GM19328 (cell line): ENCODE measurements around the gene ABLIM1.

Experiments used
- ATAC-seq: cut with Tn5 transposase; IDR thresholded peaks from one replicate; pipeline ENCODE4 v1.9.1; 2021; ENCODE audit warnings: mild to moderate bottlenecking, moderate library complexity; ENCODE audit not compliant: unreplicated experiment

The ABLIM1 gene

DNA sequence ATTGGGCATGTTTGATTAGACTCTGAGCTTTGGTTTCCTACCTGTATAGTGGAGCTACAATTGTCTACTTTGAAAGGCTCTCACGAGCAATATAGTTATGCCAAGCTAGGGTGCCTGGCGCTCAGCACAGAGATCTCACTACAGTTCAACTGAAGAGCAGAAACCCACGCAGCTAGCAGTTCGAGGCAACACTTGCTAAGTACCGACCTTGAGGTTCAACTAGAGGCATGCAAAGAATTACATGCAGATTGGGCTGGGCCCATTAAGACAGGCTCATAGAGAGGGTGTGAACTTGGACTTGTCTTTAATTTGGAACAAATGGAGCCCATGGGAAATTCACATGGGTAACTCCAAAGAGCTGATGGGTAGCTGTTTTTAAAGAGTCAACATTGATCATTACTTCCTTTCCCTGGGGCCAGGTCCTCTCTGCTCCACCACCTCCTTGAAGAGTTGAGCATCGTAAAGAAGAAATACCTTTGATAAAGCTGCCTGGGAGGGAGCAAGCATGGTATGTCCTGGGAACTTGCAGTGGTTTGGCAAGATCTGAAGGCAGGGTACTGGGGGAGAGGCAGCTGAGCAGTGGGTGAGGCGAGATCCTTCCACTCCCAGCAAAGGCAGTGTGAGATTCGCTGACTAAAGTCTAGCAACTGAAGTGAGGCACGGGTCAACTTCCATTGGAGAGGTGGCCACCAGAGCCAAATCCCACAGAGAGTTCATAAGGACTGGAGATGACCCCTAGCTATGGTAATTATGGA lies 228.3 kb downstream of the ABLIM1 start:
- no peak for ATAC-seq

DNA sequence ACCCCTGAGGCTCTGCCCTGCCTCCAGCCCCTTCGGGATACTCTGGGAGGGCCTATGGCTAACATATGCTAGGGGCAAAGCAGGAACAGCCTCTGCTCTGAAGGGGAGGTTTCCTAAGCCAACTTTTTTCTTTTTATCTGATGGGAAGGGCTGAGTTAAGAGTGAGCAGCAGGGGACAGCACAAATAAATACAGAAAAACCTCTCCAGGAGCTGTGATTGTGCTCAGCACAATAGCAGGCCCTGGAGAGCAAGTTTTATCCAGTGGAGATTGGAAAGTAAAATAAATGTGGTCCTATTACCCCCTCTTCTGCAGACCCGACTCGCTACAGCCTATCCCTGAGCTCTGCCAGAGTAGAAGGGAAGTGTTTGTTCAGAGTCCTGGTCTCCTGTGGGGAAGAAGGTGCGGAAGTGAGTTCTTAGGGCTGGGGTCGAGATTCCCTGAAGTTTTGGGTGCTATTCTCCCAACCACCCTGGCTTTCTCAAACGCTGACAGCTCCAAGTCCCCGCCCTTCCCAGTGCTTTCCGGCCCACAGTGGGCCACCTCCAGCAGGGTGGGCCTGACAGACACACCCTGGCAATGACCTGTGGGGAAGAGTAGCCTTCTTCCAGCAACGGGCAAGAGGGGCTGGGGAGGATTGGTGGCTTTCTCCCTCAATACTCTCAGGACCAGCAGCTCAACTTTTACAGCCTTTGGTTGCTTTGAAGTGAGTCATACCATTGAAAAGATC lies 230.8 kb downstream of the ABLIM1 start:
- no peak for ATAC-seq

DNA sequence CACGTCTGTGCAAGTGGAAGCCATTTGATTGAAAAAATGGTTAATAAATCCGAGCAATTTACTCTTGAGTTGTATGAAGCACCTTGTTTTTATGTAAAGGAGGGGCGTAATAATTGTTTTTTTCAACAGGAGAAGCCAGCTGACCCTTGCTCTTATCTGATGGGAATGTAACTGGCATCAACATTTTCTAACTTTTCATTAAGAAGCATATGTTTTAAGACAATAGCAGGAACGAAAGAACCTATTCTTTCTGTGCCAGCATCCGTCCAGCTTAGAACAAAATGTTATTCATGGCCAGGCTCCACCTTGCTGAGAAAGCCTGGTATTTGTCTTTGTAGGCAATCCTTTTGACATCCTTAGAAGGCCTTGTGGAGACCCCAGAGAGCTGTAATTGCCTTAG lies 231.6 kb downstream of the ABLIM1 start:
- no peak for ATAC-seq

DNA sequence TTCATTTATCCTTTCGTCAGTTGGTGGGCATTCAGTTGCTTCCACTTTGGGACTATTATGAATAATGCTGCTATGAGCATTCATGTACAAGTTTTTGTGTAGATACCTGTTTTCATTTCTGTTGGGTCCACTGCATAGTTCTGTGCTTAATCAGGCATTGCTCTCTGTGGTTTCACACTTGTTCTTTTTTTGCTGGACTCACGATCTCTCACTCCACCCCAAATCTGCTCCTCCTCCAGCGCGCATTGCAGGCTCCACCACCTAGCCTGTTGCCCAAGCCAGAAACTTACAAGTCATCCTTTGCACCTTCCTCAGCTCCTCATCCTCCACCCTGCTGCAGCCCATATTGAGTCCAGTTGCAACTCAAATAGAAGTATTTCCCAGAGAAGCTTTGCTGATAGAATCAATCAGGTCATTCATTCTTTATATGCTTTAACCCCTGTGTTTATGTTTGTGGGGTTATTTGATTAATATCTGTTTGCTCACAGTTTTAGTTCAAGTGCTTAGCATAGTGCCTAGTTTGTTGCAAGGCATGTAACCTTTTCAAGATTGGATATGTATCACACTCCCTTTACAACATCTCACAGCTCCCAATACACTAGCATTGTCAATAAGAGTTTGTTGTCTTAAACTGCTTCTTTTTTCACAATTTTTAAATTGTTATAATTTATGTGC lies 237.1 kb downstream of the ABLIM1 start:
- ATAC-seq, result no peak

DNA sequence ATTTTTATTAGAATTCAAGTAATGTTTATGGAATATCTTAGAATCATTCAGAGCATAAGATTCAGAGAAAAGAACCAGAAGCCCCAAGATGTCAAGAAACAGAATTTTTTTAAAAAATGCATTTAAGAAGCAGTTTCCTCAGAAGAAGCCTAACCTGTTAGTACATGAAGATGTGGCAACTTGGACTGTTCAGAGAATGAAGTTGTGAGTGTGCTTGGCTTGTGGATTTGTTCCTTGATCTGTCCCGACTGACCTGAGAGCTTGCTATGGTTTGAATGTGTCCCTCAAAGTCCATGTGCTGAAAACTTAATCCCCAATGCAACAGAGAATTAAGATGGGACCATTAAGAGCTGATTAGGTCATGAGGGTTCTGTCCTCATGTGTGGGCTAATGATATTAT lies 240.0 kb downstream of the ABLIM1 start:
- ATAC-seq, result no peak

DNA sequence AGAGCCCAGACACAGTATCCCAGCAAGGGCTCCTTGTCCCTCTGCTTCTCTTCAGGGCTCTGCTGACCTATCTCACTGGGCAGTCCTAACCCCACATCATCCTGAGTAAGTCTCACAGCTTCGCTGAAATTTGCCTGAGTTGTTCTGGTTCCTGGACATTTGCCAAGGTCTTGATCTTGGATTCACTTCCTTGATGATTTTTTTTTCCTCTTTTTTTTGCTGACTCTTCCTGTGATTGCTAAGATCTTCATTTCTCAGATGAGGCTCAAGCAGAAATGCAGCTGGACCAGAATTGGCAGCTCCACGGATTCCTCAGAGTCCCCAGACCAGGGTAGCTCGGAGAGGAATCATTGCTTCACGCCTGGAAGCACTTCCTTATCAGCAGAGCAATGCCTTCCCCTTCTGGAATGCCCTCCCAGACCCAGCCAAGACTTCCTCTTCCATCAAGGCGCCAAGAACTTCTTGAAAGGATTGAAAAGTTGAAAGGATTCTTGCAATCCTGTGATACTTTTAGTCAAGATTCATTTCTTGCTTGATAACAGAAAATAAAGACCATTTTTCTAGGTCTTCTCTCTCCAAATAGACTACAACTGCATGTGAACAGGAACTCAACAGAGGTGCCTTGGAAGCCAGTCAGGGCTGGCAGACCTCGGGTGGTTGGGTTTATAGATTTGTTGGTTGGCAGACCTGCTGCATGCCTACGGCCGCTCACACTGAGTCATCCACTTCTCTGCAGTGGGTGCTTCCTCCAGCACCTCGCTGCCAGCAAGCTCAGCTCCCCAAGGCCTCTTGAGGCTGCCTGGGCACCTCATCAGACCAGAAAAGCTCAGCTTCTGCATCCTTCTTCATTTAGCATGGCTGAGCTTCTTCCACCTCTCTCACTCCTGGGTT lies 244.9 kb downstream of the ABLIM1 start:
- no peak for ATAC-seq

DNA sequence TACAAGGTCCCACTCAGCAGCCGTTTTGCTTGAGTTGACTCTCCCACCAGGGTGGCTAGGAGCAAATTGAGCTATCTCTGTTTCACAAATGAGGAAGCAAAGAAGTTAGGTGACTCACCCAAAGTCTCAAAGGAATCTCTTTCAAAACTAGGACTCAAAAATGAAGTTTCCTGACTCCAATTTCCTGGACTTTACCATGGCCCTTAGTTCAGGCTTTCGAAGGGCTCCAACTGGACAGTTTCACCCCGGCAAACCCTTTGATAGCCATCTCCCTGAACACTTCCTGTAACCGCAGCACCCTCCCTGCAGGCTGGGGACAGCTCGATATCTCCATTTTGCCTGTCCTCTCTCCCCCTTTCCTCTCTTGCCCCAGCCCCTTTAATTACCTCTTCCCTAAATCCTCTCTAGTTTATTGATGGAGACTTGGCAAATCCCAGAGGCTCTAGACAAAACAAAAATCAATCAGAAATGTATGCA lies 249.1 kb downstream of the ABLIM1 start:
- no peak for ATAC-seq

DNA sequence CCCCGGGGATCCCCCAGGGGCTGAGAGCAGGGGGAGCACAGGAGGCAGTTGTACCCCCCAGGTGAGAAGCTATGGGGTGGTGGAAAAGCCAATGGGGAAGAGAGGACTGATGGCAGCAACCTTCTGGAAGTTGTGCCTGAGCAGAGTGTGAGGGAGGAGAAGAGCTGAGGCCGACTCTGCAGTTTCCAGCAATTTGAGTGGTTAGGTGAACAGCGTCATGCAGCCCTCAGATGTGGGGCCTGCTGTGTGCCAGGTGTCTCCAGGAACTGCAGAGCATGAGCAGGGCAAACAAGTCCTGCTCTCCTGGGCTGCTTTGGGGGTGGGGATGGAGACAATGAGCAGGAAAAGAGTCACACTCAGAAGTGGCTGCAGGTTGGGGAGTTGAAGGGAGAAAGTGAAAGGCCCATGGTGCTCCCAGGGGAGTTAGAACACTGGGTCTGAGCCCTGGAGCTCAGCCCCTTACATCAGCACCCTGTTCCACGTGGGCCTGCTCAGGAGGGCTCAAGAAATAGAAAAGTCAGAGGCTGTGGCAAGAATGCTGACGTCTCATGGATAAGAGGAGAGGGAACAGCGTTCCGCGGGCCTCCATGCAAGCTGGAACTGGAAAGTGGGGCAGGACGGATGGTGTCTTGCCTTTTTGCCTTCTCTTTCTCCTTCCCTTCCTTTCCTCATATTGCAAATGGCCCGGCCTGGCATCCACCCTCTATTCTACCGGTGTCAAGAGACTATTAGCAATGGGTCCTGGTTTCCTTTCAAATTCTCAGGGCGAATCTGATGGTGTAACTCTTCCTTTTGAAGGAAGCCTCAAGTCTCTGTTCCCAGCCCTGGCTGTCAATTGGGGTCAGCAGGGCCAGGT lies 249.7 kb downstream of the ABLIM1 start:
- no peak for ATAC-seq

DNA sequence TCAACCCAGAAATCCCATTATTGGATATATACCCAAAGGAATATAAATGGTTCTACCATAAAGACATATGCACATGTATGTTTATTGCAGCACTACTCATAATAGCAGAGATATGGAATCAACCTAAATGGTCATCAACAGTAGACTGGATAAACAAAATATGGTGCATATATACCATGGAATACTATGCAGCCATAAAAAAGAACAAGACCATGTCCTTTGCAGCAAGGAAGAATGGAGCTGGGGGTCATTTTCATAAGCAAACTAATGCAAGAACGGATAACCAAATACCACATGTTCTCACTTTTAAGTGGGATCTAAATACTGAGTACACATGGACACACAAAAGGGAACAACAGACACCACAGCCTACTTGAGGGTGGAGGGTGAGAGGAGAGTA lies 251.6 kb downstream of the ABLIM1 start:
- ATAC-seq, result no peak

DNA sequence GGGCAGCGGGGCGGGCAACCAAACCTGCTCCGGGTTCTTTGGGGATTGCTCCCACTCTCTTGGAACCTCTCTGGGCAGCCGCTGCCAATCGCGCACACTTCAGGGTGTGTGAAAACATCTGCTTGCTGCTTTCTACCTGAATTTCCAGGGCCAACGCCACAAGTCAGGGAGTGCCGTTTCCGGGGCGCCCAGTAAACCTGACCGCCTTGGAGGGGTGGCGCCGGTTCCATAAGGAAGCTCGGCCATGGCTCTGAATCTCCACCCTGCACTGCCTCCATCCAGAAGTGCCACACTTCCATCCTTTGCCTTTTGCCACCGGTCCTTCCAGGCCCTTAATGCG lies 253.1 kb downstream of the ABLIM1 start:
- ATAC-seq, result no peak

DNA sequence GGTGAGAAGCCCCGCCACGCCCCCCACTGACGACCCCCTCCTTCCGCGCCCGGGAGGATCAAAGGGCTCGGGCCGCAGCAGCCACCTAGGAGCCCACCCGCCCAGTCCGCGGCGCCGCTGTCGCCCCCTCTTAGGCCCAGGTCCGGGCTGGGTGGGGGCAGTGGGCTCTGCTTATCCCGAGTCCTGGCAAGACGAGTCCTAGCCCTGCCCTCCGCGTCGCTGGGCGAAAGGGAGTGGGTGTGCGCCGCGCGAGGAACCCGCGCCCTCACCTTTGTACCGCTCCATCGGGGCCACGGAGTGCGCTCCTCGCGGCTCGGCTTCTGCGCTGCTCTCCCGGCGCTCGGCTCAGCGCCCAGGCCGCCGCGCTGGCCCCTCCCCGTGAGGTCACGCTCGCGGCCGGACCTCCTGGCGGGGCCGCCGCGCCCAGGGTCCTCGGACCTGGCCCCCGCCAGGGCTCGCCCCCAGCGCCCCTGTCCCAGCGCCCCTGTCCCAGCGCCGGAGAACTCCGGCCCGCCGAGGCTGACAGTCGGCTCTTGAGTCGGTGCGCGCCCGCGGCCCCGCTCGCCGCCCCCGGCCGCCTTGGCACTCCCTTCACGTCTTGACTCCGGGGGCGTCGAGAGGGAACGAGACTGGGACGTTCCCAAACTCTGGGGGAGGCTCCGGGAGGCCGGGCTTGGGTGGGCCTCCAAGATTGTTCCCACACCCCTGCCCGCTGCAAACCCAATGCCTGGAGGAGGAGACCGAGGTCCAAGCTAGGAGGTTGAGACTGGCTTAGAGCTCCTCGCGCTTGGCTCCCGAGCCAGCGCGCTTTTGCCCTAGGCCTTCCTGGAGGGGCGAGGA lies 253.7 kb downstream of the ABLIM1 start, which contains the start of gene AFAP1L2:
TSS of gene AFAP1L2 (minus strand) at position 332 of the 840 bp plus-strand sequence. CDS start at position 285, 47 bp downstream.
- no peak for ATAC-seq

DNA sequence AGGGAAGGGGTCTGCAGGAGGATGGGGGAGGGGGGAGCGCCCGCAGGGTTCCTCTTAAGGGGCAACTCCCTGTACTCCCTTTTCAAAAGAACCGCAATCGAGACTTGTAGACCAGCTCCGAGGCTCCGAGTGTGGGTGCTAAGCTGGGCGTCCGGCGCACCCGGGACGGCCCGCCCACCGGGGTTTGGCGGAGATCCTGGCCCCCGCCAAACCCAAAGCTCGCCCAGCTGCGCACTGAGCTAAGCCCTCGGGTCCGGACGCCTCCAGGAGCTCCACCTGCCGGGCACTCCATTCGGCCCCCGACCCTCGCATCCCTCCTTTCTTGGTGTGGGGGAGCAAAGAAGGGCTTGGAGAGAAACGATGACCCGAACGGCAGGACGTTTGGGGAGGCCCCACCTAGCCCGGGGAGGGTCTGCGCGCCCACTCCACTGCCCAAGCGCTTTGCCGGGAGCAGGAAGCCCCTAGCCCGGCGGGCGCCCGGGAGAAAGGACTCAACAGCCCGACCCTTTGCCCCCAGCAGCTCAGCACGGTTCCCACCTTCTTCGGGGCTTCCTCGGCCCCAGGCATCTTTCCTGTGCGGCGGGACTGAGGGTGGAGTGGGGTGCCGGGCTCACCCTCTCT lies 254.4 kb downstream of the ABLIM1 start:
- ATAC-seq, result no peak

DNA sequence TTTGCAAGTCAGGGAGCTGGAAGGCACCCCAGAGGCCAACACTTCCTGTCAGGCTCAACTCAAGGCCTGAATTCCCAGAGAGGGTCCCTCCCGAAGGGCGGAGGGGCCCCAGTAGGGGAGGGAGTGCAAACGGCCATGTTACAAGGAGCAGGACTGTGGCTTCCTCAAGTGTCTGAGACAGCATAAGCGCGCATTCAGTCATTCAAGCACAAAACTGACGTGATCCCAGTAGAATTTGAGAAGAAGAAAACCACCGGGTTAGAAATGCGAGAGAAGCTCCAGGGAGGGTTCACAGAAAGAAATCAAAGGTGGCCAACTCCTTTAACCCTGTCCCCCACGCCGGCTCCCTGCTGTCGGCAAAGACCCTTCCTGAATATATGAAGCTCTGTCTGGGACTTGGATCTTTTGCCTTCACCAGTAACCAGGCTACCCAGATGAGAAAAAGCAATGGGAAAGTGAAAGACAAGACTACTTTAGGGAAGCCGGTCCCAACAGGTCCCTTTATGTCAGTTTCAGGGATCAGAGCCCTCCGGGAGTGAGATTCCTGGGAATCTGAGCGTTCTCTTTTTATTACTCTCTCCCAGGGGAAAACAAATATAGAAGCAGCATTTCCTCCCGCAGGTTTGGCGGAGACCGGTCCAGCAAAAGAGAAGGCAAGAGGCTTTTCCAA lies 255.1 kb downstream of the ABLIM1 start:
- no peak for ATAC-seq

DNA sequence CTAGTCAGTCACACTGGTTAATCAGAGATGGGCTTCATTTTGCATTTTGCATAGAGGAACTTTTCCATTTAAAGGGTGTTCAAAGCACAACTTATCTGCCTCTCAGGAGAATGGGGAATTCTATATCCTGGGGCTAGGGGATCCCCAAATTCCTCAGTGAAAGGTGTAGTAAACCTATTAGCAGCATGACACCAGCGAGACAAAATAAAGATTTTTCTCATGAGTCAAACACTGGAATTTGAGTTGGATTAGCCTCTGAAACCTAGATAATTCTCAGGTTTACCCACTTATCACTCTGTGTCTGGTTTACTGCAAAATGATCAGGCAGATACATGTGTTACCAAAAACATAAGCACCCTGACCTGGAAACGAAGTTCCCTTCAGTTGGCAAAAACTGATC lies 255.8 kb downstream of the ABLIM1 start:
- no peak for ATAC-seq

DNA sequence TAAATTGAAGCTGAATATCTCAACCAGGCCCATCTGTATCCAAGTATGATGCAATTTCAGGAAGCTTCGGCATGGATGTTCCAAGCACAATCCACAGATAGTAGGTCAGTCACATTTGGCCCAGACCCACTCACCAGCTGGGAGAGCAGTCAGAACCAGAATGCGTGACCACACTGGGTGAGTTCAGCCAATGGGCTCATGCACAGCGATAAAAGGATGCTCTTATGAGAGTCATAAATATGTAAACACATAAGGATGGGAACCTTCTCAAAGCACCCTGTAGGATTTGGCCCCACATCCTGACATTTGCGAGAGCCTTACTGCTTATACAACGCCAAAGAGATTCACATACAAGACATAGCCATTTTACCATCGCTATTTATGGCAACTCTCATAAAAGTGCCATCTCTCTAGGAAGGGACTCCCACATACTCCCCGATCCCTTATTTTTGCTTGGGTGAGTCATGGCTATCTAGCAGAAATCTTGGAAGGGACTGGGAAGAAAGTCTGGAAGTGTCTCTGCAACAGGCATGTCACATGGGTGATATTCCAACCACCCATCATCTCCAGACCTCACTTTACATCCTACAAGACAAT lies 256.8 kb downstream of the ABLIM1 start:
- no peak for ATAC-seq

DNA sequence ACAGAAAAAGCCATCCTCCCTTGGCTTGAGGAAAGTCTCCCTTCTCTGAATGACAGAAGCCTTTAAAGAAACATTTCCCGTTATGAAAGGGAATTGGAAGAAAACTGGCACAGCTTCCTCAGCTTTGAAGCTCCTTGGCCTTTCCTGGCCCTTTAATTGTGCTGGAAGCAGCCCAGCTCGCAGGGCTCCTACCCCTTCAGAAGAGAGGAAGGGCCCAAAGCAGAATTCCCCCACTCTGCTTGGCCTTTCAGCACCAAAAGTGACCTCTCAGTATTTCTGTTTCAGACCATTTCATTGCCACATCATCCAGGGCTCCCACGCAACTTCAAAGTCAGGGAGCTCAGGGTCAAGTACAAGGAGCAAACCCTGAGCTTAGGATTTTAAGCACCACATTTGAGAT lies 258.0 kb downstream of the ABLIM1 start:
- no peak for ATAC-seq

DNA sequence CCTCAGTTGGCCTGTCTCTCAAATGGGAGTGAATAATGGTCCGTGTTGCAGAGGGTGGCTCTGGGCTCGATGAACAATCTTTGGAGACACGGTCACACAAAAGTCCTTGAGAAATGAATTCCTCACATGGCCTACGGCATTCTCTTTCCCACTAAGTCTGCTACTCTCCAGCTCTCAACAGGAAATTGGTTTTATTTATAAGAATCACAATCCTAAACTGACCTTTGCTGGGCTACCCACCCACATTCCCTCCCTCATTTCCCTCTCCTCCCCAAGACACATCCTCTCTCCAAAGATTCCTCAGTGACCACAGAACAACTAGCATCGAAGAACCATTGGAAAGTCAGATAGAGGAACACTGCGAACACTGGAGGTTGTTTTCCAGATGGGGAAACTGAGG lies 258.5 kb downstream of the ABLIM1 start:
- ATAC-seq, result no peak
